NCI-H345 treated with DMSO at 0.1 percent for 48 hours (cell line): ENCODE measurements around the gene PUDP.

ENCODE experiments used
- DNase-seq: peaks from one replicate; lab custom pipeline; 2025; ENCODE audit not compliant: unreplicated experiment; lab: John Stamatoyannopoulos, UW

PUDP gene

DNA sequence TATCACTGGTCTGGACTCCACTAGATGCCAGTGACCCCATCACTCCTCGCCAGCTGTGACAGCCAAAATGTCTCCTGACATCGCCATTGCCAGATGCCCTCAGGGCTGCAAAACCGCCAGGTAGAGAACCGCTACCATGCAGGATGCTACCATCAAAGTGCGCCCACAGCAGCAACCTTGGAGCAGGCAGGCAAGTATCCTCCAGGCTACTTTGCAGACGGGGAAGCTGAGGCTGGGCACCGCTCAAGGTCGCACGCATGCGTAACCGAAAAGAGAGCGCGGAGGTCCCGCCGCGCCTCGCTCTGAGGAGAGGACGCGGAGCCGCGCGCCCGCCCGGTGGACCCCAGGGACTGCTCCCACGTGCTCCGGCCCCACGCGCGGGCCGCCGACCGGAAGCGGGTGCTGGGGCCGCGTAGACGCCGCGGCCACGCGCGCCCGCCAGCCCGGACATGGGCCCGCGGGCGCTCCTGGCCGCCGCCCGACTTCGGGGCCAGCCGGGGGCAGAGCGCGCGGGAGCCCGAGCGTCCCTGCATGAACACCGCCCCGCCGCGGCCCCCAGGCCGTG, 458 bp downstream of the PUDP start, which contains the start of gene STS:
Gene STS, plus strand, starts transcription at position 300 of the 565 bp plus-strand sequence. CDS start 105,488 bp downstream, outside the sequence.
- DNase-seq: no peak

DNA sequence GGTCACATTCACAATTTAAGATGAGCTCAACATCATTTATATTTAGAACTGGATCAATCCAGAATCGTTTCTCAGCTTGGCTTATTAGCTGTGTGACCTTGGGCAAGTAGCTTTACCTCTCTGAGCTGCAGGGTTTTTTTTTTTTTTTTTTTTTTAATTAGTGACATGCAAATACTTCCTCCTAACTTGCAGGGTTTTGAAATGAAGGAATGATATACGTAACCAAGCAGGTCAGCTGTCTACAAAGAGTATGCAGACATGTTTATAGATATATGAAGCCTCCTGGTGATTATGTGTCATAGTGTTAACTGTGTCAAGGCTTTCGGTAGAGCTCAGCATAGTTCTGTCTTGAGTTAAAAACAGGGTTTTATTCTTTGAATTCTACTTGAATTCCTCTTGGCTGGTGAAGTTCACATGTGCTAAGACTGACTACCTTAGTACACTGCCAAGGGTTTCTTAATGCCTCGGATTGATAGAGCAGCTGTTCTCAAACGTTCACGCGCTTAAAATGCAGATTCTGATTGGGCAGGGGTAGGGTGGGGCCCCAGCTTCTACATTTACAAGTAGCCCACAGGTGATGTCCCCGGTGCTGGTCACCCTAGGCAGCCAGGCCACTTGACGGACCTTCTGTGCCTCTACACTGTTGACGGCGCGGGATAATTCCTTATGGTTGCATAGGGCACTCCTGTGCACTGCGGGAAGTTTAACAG, 1.1 kb downstream of the PUDP start:
- no peak for DNase-seq

DNA sequence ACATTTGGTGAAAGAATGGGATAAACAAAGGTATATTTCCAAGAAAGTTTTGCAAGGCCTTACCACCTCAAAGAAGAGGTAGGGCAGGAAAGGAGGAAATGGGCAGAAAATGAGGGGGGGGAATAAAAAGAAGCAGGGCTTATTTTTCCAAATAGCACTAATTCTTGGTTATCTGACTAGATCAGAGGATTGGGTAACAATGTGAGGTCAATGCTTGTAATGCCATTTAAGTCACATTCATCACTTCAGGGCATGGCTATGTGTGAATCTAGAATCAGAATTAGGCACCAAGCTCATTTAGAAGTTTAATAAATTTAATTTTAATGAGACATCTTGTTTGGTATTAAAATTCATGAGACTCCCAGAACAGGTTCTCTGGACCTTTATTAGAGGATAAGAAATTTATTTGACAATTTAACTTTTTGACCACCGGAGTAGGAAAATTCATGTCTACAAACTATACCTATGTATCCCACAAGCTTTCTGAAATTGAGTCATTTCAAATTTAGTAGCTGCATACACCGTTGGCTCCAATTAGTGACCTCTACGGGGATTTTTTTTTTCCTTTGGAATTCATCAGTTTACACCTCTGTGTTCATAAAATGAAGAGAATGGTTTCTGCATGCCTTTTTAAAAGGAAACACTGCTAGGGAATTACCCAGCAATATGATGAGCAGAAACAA, 1.8 kb downstream of the PUDP start:
- DNase-seq: no peak

DNA sequence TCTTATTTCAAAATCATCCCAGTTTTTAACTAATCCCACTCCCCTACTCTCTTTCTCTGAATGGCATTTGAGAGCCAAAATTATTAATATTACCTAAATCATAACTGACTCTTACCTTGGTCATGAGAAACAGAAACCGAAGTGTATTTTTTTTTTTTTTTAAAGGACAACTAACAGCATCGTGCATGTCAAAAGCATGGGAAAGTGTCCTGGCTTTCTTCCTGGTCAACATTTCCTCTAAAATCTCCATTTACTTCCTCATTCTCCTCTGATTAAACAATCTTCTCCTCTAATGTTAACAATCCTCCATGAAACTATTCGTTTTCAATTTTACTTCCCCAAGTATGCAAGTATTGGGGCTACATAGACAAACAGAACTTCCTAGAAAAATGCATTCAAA, 2.5 kb downstream of the PUDP start:
- no peak for DNase-seq

DNA sequence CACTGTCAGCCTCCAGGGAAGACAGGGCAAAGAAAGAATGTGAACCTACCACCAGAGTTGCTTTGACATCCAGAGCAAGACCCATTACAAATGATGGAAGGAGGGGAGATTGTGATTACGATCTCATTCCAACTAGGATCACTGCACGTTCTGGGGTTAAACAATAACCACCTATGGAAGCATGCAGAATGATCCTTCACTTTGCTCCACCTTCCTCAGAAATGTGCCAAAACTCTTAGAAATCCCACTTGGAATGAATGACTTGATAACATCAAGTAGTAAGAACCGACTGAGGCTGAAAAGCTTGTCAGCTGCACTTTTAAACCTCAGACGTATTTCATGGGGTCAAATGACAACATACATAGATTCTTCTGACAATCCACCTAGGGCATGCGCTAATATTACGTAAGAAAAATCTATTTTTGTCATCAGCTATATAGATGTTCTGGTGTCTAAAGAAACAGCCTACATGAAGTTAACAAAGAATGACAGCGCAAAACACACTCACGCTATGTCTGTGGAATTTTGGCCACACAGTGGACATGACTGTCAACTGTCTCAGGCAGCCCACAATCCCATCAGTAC, 3.9 kb downstream of the PUDP start:
- DNase-seq: no peak

DNA sequence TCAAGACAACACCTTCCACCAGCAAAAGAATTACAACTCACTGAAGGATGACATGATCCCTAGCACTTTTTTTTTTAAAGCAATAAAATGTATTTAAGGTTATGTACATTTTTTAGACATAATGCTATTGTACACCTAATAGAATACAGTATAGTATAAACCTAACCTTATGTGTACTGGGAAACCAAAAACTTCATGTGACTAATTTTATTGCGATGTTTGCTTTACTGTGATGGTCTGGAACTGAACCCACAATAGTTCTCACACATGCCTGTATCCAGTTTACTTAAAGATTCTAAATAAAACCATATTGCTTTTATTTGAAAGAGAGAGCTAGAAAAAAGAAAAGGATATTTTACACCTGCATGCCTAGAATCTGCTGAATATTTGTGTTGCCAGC, 4.9 kb downstream of the PUDP start:
- no peak for DNase-seq

DNA sequence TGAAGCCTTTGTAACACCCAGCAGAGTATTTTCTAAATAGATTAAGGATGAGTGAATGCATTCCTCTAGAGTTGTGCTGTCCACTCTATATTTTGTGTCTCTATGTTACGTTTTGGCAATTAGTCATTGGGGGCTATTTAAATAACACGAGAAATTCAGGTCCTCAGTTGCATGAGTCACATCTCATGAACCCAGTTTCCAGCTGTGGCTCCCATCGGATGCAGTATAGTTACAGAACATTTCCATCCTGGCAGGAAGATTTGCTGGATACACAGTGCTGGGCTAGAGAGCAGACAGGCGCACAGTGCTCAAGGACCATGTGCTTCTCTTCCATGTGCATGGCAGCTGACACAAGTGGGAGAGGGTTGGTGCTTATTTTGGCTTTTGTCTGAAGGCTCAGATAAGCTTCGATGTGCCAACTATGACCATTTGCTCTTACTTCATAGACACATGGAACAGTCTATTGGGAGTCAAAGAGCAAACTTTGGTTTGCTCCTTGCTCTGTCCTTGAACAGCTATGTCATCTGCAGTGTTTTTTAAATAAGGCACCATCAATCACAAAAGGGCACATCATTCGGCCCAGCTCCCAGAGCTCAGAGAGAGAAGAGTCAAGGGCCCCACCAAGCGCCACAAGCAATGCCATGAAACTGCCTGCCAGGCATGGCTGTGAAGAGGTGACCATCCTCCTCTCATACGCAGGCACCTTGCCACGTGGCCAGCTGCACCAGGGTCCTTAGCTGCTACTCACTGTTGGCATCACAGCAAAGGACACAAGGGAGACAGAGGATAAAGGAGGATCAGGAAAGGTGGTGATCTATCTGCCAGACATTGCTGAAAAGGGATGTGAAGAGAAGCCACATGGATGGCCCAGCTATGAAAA, 8.5 kb downstream of the PUDP start:
- no peak for DNase-seq

DNA sequence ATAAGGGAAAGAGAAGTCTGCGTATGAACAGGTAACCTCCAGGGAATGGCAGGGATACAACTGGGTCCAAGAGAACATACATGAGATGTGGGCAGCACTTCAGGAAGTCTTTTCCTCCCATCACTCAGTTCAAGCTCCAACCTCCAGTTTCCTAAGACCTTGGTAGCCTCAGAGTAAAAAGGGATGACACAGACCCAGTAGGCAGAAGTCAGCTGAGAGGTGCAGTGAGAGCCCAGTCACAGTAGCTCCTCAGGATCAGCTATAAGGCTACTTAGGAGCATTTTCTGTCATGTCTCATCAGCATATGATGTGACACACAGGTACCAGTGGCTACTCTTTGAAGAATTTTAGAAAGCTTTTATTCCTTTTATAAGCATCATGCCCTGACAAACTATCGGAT, 13.0 kb downstream of the PUDP start:
- DNase-seq: no peak

DNA sequence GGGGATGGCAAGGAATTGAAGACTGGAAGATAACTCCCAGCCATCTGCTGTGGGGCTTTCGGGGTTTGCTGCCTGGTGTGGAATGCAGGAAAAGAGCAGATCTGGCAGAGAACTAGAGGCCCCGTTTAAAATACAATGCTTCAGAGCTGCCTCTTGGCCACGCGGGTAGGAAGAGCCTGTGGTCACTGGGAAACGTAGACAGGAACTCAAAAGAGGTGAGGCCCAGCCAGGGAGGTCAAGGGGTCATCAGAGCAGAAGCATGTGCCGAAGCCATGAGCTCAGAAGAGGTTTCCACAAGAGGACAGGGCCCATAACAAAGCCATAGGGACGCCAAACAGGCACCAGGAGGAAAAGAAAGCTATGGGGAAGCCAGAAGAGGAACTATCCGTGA, 14.9 kb downstream of the PUDP start:
- DNase-seq: no peak

DNA sequence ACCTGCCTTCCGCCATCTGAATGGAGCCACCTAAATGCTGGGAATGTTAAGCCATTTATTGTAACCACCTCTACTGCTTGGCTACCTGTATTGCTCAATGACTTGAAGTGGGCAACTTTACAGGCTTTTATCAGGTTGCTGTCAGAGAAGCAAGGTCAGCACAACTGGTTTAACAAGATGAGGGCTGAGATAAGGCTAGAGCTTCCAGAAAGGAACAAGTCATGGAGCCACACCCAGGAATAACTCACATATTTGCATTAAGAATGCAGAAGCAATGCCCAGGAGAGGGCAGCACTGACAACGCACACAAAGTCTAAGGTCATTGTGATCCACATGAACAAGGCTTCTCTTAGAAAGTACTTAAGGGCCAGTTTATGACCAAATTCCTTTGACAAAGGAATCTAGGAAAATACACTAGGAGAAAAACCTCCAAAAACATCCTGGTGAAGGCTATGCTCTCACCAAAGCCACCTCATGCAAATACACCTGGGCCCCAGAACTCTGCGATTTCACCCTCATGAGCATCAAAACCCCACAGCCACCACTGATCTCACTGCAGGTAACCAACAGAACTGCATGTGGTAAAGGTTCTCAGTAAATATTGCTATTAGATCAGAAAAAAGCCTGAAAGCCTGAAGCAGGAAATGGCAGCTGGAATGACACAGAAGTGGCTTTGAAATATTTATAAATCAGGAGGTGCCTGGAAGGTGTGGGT, 15.5 kb downstream of the PUDP start:
- no peak for DNase-seq

DNA sequence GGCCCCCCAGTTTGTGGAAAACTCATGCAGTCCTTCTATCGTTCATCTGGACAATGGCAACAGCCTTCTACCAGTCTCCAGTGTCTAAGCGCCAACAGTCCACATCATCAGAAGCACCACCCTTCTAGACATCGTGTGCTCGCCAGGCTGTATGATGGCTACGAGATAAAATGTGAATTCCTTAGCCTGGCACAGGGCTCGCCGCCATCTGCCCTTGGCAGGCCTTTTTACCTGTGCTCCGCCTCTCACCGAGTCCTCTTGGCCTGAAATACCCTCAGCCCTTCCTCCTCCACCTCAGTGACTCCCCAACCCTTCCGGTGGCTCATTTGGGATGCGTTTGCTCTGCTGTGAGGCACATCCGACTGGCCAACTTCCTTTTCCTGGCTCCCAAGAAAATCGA, 16.3 kb downstream of the PUDP start:
- no peak for DNase-seq

DNA sequence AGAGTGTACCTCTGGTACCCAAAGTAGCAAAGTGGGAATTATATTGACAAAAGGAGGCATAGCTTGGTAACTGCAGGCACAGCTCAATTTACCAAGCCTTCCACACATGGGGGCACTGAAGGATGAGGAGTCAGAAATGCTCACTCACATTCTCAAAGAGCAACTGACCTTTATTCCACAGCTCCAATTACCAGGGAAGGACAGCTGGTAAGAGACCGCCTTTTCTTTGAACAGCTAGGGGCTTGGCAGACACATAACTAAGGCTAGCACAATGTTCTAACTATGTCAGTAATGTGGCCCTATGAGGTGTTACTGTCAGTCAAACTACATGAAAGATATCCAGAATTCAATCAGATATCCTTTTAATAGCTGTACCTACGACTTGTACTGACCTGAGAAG, 20.9 kb downstream of the PUDP start:
- no peak for DNase-seq

DNA sequence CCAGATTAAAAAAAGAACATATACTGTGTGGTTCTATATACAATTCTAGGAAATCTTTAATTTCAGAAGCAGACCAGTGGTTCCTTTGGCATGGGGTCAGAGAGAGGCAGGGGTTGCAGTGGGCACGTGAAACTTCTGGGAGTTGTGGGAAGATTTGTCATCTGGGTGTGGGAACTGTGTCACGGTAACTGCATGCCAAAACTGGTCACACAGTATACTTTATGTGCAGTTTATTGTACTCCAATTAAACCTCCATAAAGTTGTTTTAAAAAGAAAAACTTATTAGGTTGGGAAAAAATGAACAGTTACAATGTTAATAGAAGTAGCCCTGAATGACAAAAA, 27.1 kb downstream of the PUDP start:
- no peak for DNase-seq

DNA sequence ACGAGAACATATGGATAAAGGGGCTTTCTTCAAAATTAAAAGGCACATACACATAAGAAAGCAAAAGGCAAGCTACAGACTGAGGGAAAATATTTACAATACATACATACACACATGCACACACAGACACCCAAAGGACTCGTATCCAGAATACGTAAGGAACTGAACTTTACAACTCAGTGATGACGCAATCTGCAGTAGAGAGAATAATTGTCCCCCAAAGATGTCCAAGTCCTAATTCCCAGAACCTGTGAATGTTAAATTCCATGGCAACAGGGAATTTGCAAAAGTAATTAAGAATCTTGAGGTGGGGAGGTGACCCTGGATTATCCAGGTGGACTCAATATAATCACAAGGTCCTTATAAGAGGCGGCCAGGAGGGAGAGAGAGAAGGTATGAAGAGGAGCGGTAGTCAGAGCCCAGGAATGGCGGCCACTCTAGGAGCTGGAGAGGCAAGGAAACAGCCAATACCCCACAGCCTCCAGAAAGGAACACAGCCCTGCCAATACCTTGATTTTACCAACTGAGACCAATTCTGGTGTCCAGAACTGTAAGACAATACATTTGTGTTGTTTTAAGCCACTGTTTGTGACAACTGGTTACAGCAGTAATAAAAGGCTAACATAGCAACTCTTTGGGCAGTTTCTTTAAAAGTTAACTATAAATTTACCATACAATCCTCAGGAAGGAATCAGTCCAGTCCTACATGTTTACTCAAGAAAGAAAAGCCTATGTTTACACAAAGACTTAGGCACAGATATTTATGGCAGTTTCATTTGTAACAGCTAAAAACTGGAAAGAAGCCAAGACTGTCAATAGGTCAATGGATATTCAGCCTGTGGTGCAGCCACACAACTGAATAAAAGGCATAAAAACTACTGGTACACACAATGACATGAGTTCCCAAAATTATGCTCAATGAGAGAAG, 27.7 kb downstream of the PUDP start:
- DNase-seq: peak; percentile 52

DNA sequence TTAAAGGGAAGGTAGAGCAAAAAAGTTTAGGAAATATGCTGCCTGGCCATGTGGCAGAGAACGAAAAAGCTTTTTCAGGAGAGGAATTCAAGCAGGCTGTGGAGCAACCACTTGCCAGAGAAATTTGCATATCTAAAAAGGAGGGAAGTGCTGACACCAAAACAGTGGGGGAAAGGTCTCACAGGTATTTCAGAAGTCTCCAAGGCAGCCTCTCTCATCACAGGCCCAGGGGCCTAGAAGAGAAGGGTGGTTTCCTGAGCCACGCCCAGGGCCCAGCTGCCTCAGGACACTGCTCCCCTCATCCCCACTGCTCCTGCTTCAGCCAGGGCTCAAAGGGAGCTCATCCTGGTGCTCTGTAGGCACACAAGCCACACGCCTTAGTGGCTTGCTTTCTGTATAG, 30.4 kb downstream of the PUDP start:
- no peak for DNase-seq

DNA sequence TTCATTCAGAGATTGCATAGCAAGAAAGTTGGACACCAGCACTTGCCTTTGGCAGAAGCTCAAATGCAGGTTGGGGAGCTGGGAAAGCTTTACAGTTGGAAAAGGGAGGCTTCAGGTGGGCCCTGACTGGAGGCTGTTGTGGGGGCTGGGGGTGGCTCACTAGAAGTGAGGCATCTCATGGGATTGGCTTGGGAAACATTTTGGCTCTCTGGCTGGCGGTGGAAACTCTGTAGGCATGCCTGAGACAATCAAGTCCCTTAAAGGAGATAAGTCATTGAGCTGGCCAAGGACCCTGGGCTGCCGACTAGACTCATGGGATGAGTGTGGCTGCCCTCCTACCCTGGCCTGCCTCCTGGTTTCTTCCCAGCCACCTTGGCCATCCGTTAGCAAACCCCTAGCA, 31.9 kb downstream of the PUDP start:
- DNase-seq: no peak

DNA sequence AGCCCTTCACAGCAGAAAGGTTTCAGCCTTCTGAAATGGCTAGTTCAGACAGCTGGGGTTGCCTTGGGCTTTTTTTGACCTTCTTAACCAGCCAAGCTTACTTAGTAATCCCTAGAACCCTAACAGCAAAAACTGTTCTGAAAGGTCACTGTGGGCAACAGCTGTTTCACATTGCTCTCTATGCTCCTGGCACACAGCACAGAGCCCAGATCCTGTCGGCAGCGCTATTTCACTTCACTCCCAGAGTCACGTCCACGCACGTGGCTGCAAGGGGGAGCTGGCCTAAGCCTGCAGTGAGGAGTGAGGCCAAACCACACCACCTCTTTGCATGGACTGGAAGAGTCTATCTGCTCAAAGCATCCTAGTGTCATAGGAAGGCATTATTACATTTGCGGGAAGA, 32.4 kb downstream of the PUDP start:
- DNase-seq: no peak

DNA sequence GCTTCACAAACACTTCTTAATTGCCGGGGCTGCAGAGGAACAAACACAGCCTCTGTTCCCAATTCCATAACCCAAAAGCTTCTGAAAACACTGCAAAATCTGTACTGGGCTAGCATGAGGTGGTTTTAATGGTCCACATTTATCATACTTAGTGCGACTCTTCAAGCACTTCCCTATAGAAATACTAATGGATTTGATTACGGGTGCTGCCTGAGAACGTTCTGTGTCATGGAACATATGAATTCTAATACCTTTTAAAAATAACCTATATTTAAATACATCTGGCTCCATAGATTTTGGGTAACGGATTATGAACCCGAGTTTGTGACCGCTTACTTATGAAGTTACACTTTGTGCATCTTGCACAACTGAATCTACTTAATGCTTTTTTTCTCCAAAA, 35.9 kb downstream of the PUDP start:
- no peak for DNase-seq

DNA sequence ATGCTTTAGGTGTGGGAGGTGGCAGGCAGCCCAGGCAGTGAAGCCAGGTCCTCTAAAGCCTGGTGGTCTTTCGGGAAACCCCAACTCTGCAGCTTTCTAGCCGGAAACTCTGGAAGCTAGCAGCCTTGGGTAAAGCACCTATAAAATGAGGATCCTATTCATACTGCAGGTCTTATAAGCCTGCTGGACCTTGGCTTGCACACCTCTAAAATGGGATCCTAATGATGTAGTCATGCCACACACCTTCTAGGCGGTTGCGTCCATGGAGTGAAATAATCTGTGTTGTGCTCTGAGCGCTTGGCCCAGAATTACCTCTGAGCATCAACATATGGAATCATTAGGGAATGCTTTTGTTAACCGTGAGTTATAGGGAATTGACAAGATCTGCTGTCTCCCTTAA, 36.4 kb downstream of the PUDP start:
- no peak for DNase-seq
